ENCODE results near the gene ENG. TPM values are rescaled to one million over a fixed set of nuclear protein-coding genes. Genes with fewer than 3 reads are reported as not detected.

The ENG gene
- total and polyA plus RNA-seq, 2 of the 8 experiments (the other 6 are each of a cell fraction or from before 2014, with no cell fraction given): 1.8 to 4.4 TPM

DNA sequence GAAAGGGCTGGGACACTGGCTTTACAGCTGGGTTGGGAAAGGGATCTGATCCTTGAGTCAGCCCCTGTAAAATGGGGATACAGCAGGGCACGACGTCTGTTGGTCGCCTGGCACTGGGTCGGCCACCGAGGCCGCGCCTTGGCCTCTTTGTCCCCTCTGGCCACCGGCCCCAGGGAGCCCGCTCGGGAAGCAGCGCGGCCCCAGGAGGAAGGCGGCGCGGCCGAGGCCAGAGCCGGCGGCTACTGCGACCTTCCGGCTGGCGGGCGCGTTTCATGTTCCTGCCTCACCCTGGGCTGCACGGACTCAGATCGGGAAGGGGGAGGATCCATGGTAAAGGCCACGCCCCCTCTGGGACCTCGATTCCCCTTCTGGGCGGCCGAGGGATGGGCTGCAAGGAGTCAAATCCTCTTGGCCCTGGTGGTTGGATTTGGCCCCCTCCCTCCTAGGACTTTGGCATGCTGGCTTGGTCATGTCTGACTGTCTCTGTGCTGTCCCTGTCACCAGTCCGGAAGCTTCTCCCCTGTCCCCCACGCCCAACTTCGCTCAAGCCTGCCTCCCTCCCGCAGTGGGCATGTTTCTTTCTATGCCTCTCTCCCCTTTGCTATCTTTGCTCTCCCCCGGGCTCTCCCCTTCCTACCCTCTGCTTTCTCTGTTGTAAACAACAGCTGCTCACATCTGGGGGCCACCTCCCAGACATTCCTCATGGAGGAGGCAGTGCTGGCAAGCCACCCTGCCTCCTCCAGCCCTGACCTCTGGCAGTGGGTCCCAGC is 26.0 kb downstream of the ENG start (continued):
- TF ChIP-seq RAD21 (IDR thresholded peaks at IDR 0.05 in 1 of 2, conservative IDR thresholded peaks at IDR 0.05 in 1 of 2; ENCODE audit: low read depth in 2 of 2, low read length in 2 of 2): no peak; a peak in 1 of 4 replicates
- no peak for TF ChIP-seq KDM1A (IDR thresholded peaks at IDR 0.05; ENCODE audit: borderline replicate concordance, low read length)
- no peak for TF ChIP-seq FOSL1 (IDR thresholded peaks at IDR 0.05; ENCODE audit: insufficient read depth, low read depth, low read length)
- TF ChIP-seq POLR2A (IDR thresholded peaks at IDR 0.05; ENCODE audit: control extremely low read depth in 1 of 2, low read depth in 2 of 2, low read length in 2 of 2): peak in 1 of 2 experiments; percentile 89; a peak in 2 of 3 replicates
- TF ChIP-seq KDM4A (IDR thresholded peaks at IDR 0.05; ENCODE audit: low read depth, low read length, severe bottlenecking): peak; percentile 47
- TF ChIP-seq POLR2AphosphoS5 (IDR thresholded peaks at IDR 0.05; ENCODE audit: low read depth, low read length): peak; percentile 78; the same call in 1 of the 2 replicates
- no peak for TF ChIP-seq EGR1 (IDR thresholded peaks at IDR 0.05; ENCODE audit: borderline replicate concordance, low read depth, low read length)
- peak; percentile 91 for TF ChIP-seq TAF1 (IDR thresholded peaks at IDR 0.05; ENCODE audit: low read depth, low read length)
- no peak for TF ChIP-seq NANOG (IDR thresholded peaks at IDR 0.05; ENCODE audit: insufficient read depth, low read depth, low read length, poor library complexity, severe bottlenecking)
- TF ChIP-seq SP1 (IDR thresholded peaks at IDR 0.05; ENCODE audit: low read depth, low read length): no peak
- TF ChIP-seq RBBP5 (IDR thresholded peaks at IDR 0.05; ENCODE audit: borderline replicate concordance, low read depth, low read length): peak; percentile 86; the same call in 1 of the 2 replicates
